BLaER1 (cell line): ENCODE measurements around the gene SRR.

Experiments used
- H3K27ac ChIP-seq: shearing (Covaris generic); formaldehyde crosslinking; 2 replicates; pipeline ENCODE4 v1.8.1; 2022
- H3K27me3 ChIP-seq: shearing (Covaris generic); formaldehyde crosslinking; 2 replicates; pipeline ENCODE4 v1.8.1; 2022
- H3K36me3 ChIP-seq: shearing (Covaris generic); formaldehyde crosslinking; 2 replicates; pipeline ENCODE4 v1.8.1; 2022
- H3K4me1 ChIP-seq: shearing (Covaris generic); formaldehyde crosslinking; 2 replicates; pipeline ENCODE4 v1.8.1; 2022
- H3K4me2 ChIP-seq: shearing (Covaris generic); formaldehyde crosslinking; 2 replicates; pipeline ENCODE4 v1.8.1; 2022
- H3K4me3 ChIP-seq: shearing (Covaris generic); formaldehyde crosslinking; 2 replicates; pipeline ENCODE4 v1.8.1; 2022
- H3K9ac ChIP-seq: shearing (Covaris generic); formaldehyde crosslinking; 2 replicates; pipeline ENCODE4 v1.8.1; 2022
- H3K9me3 ChIP-seq: shearing (Covaris generic); formaldehyde crosslinking; 2 replicates; pipeline ENCODE4 v1.8.1; 2022
- H4K20me1 ChIP-seq: shearing (Covaris generic); formaldehyde crosslinking; 2 replicates; pipeline ENCODE4 v1.8.1; 2022
- Cebpa-rat ChIP-seq: shearing (Covaris generic); IDR thresholded peaks from 2 replicates; pipeline ENCODE4 v1.8.1; 2022

SRR gene

GRCh38 chr17:2266045-2266864 lies 37.5 kb upstream of the SRR start:
- H3K9ac ChIP-seq: peak overlapping the region; percentile 68
- H3K4me2 ChIP-seq: peak overlapping the region; percentile 82
- peaks cover 85% of the 10 kb centered on the region for H3K4me1 ChIP-seq
- peaks cover 35% of the 10 kb centered on the region for H3K36me3 ChIP-seq
- H3K9me3 ChIP-seq: no peaks in the 10 kb centered on the region
- TF ChIP-seq Cebpa-rat: no peak
- peak overlapping the region; percentile 36 for H3K4me3 ChIP-seq
- H3K27ac ChIP-seq: peak overlapping the region; percentile 84
- H3K27me3 ChIP-seq: no peaks in the 10 kb centered on the region
- H4K20me1 ChIP-seq: no peaks in the 10 kb centered on the region

- Histone ChIP-seq H3K4me1 (peaks cover 79% of the 10 kb centered on the region), H3K4me3 (0 out of 2 replicates have a peak overlapping the region, but pooled peaks have one; percentile 36)
Measured at GRCh38 chr17:2266865-2267228, 36.9 kb upstream of the SRR start.

DNA sequence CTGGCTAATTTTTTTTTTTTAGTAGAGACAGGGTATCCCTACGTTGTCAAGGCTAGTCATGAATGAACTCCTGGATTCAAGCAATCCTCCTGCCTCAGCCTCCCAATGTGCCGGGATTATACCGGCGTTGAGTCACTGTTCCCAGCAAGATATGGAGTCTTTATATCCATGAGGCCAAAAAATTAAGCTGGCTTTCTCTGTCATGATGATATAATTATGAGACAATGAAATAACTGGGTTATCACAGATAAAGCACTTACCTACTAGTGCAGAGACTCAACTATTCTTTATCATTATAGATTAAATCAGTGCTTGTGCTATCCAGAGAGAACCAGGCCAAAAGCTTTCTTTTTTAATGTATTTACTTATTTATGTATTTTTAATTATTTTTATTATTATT lies 36.4 kb upstream of the SRR start:
- Histone ChIP-seq H3K36me3 (peaks cover 41% of the 10 kb centered on the region), H3K9me3 (no peaks in the 10 kb centered on the region), H3K9ac (peak overlapping the region; percentile 68), H3K4me1 (peaks cover 74% of the 10 kb centered on the region), H3K27ac (peak overlapping the region; percentile 84), H3K4me3 (no peak overlapping the region), H3K4me2 (peak overlapping the region; percentile 82), H3K27me3 (no peaks in the 10 kb centered on the region), H4K20me1 (no peaks in the 10 kb centered on the region)
- no peak for TF ChIP-seq Cebpa-rat

More at GRCh38 chr17:2266865-2267228, 36.9 kb upstream of the SRR start:
- no peak for TF ChIP-seq Cebpa-rat
- Histone ChIP-seq H3K4me2 (peak overlapping the region; percentile 82), H3K9ac (peak overlapping the region; percentile 68), H3K27me3 (no peaks in the 10 kb centered on the region), H3K9me3 (no peaks in the 10 kb centered on the region), H3K27ac (peak overlapping the region; percentile 84), H4K20me1 (no peaks in the 10 kb centered on the region), H3K36me3 (peaks cover 41% of the 10 kb centered on the region)

DNA sequence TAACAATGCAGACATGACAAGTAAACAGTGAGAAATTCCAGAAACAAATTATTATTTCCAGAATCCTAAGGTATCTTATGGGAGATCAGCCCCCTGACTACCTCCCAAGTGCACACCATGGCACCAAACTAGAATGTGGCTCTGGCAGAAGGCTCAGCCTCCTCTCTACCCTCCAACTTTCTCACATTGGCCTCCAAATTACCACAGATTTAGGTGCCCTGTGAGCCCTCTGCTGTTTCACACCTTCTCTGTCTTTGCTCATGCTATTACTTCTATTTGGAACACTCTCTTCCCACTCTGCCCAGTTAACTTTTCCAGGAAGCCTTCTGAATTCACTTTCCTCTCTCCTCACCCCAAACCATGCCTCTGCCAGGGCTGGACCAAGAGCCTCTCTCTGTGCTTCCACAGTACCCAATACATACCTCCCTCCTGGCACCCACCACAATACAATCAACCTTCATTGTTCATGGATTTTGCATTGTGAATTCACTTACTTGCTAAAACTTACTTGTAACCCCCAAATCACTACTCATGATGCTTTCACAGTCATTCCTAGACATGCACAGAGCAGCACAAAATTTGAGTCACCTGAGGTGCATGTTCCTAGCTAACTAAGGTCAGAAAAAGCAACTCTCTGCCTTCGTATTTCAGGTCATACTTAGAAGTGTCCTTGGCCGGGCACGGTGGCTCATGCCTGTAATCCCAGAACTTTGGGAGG lies 31.6 kb upstream of the SRR start:
- Histone ChIP-seq H3K4me3 (no peak overlapping the region), H3K27ac (no peak overlapping the region), H4K20me1 (no peaks in the 10 kb centered on the region), H3K9me3 (no peaks in the 10 kb centered on the region), H3K4me1 (peaks cover 26% of the 10 kb centered on the region), H3K9ac (no peak overlapping the region), H3K36me3 (peaks cover 85% of the 10 kb centered on the region), H3K4me2 (no peak overlapping the region), H3K27me3 (no peaks in the 10 kb centered on the region)
- TF ChIP-seq Cebpa-rat: no peak

DNA sequence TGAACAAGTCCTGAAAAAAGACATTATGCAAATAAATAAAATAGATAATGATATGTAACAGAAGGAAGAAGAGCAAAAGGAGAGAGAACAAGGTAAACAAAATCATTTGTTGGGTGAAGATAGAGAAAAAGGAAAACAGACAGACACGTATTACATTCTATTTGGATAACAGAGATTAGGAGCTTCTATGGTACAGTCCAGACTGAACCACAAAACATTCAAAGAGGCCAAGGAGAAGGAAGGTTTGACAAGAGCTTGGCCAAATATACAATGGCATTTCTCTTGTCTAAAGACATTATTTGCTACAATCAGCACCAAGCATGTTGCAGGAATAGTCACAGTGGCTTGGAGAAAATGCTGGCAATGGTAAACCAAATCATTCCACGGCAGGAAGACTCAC lies 29.3 kb upstream of the SRR start:
- Histone ChIP-seq H3K27ac (no peak overlapping the region), H3K4me2 (no peak overlapping the region), H3K4me3 (no peak overlapping the region), H3K36me3 (peaks cover 81% of the 10 kb centered on the region), H3K4me1 (peaks cover 22% of the 10 kb centered on the region), H4K20me1 (no peaks in the 10 kb centered on the region; the same call in 1 of the 2 replicates), H3K27me3 (no peaks in the 10 kb centered on the region), H3K9me3 (no peaks in the 10 kb centered on the region), H3K9ac (no peak overlapping the region)
- no peak for TF ChIP-seq Cebpa-rat

DNA sequence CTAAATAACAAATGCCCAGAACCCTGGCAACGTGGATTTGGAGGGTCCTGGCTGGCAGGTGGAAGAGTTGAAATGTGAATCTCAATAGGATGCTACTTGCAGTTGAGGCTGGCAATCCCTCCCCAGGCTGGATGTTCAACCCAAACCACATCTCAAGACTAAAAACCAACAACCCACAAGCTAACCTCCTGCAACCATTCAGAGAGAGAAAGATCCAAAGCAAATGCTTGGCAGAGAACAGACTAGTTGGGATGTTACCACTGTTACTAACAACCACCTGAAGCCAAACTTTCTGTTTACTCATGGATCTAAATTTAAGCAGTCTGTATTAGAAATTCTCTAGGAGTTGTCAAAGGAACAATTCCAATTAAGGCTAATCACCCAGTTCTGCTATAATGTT lies 28.0 kb upstream of the SRR start:
- peaks cover 25% of the 10 kb centered on the region for H3K4me1 ChIP-seq
- H4K20me1 ChIP-seq: no peaks in the 10 kb centered on the region; the same call in 1 of the 2 replicates
- H3K9me3 ChIP-seq: no peaks in the 10 kb centered on the region
- no peaks in the 10 kb centered on the region for H3K27me3 ChIP-seq
- H3K4me3 ChIP-seq: no peak overlapping the region
- peaks cover 82% of the 10 kb centered on the region for H3K36me3 ChIP-seq
- H3K4me2 ChIP-seq: no peak overlapping the region
- no peak for TF ChIP-seq Cebpa-rat
- H3K27ac ChIP-seq: no peak overlapping the region
- H3K9ac ChIP-seq: no peak overlapping the region; the same call in 1 of the 2 replicates

GRCh38 chr17:2277429-2278170 lies 26.1 kb upstream of the SRR start:
- H3K27me3 ChIP-seq: no peaks in the 10 kb centered on the region
- no peaks in the 10 kb centered on the region for H3K9me3 ChIP-seq
- no peak for TF ChIP-seq Cebpa-rat
- H3K27ac ChIP-seq: no peak overlapping the region
- peak overlapping the region; percentile 69 for H3K4me2 ChIP-seq
- H3K4me3 ChIP-seq: no peak overlapping the region
- peaks cover 25% of the 10 kb centered on the region for H3K4me1 ChIP-seq
- no peak overlapping the region for H3K9ac ChIP-seq
- peaks cover 82% of the 10 kb centered on the region for H3K36me3 ChIP-seq
- H4K20me1 ChIP-seq: peaks cover 2% of the 10 kb centered on the region

GRCh38 chr17:2279707-2280106 lies 24.0 kb upstream of the SRR start:
- Histone ChIP-seq H3K9ac (0 out of 2 replicates have a peak overlapping the region, but pooled peaks have one; percentile 7), H3K27me3 (no peaks in the 10 kb centered on the region), H3K27ac (no peak overlapping the region), H3K4me3 (no peak overlapping the region), H3K4me1 (peaks cover 25% of the 10 kb centered on the region), H4K20me1 (peaks cover 22% of the 10 kb centered on the region), H3K36me3 (peaks cover 80% of the 10 kb centered on the region), H3K4me2 (no peak overlapping the region), H3K9me3 (no peaks in the 10 kb centered on the region)
- no peak for TF ChIP-seq Cebpa-rat

DNA sequence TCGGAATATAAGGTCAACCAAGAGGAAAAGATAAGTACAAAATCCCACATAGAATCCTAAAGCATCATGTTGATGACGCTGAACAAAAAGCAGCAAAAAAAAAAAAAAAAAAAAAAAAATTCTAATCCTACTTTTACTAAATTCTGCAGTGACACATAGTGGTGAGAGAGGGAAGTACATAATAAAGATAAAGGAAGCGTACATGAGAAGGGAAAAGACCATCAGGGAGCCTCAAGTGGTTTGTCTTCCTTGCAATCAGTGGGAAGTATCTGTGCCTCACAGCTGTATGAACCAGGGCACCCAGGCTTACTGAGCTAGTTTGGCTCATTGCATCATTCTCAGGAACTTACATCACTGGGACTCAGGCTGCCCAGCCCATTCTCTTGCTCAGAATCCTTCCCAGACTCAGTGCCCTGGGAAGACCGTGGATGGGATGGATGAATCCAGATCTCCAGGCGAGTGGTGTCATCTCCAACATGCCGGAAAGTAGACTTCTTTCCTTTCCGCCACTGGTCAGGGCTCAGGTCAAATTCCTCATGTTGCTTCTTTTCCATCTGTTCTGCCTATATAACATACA lies 21.4 kb upstream of the SRR start:
- no peak overlapping the region for H3K4me3 ChIP-seq
- H3K36me3 ChIP-seq: peaks cover 81% of the 10 kb centered on the region
- peak overlapping the region; percentile 44; the same call in 1 of the 2 replicates for H3K27ac ChIP-seq
- H3K9me3 ChIP-seq: no peaks in the 10 kb centered on the region
- no peak overlapping the region for H3K4me2 ChIP-seq
- peaks cover 22% of the 10 kb centered on the region for H4K20me1 ChIP-seq
- H3K27me3 ChIP-seq: no peaks in the 10 kb centered on the region
- peaks cover 24% of the 10 kb centered on the region for H3K4me1 ChIP-seq
- TF ChIP-seq Cebpa-rat: no peak
- no peak overlapping the region for H3K9ac ChIP-seq
